K562 (cell line): ENCODE results near the gene MATN1. TPM values are rescaled to one million over a fixed set of nuclear protein-coding genes. Genes with fewer than 3 reads are reported as not detected.

ENCODE experiments used
- ATF4 ChIP-seq: fragments of 450-650 bp; formaldehyde crosslinking; IDR thresholded peaks from 2 replicates; pipeline ENCODE4 v1.4.0; 2022; ENCODE audit warnings: mild to moderate bottlenecking, moderate library complexity
- BACH1 ChIP-seq: fragments of 200-800 bp; sonication (Bioruptor generic); IDR thresholded peaks from 2 replicates; pipeline ENCODE4 v1.6.1; 2016; ENCODE audit warnings: missing genetic modification characterization, missing compliant biosample characterization
- CEBPB ChIP-seq: fragments of 450-650 bp; IDR thresholded peaks from 2 replicates; pipeline ENCODE4 v1.6.1; 2016; ENCODE audit warnings: missing genetic modification characterization, missing compliant biosample characterization
- CHAMP1 ChIP-seq: fragments of 450-650 bp; IDR thresholded peaks from 2 replicates; pipeline ENCODE4 v1.6.1; 2016; ENCODE audit warnings: mild to moderate bottlenecking
- CHD1 ChIP-seq: fragments of 200-600 bp; sonication (generic); IDR thresholded peaks from one replicate; pipeline ENCODE4 v1.6.1; 2012; ENCODE audit warnings: mild to moderate bottlenecking, moderate library complexity, low read length, inconsistent platforms
- CREB3 ChIP-seq: fragments of 450-650 bp; conservative IDR thresholded peaks from 2 replicates; pipeline ENCODE4 v1.6.1; 2016; ENCODE audit warnings: missing genetic modification characterization, low read depth, mild to moderate bottlenecking, missing compliant biosample characterization, moderate library complexity
- CREB3L1 ChIP-seq: fragments of 450-650 bp; IDR thresholded peaks from 2 replicates; pipeline ENCODE4 v1.6.1; 2014; ENCODE audit warnings: low read depth, mild to moderate bottlenecking, moderate library complexity, borderline replicate concordance
- ESRRA ChIP-seq: fragments of 450-650 bp; IDR thresholded peaks from 2 replicates; pipeline ENCODE4 v1.6.1; 2014; ENCODE audit warnings: low read depth, mild to moderate bottlenecking, moderate library complexity, borderline replicate concordance
- FOXJ2 ChIP-seq: fragments of 200-800 bp; sonication (Bioruptor generic); IDR thresholded peaks from 2 replicates; pipeline ENCODE4 v1.6.1; 2016; ENCODE audit warnings: missing genetic modification characterization, missing compliant biosample characterization
- ILK ChIP-seq: fragments of 450-650 bp; IDR thresholded peaks from 2 replicates; pipeline ENCODE4 v1.6.1; 2016; ENCODE audit warnings: missing genetic modification characterization, low read depth, mild to moderate bottlenecking, missing compliant biosample characterization, moderate library complexity, borderline replicate concordance
- NFYB ChIP-seq: IDR thresholded peaks from 2 replicates; pipeline ENCODE4 v1.6.1; 2011; ENCODE audit warnings: mild to moderate bottlenecking, moderate library complexity; ENCODE audit not compliant: insufficient read length; ENCODE audit errors: extremely low read depth
- RAD21 ChIP-seq, 2 experiments: fragments of 250-450 bp in 1 of 2; fragments of 450-650 bp in 1 of 2; sonication (Bioruptor Pico) in 1 of 2; formaldehyde crosslinking in 1 of 2; IDR thresholded peaks in 1 of 2; conservative IDR thresholded peaks in 1 of 2; 2 replicates each; pipeline versions ENCODE4 v1.4.0 to v1.8.0; 2020 to 2022; ENCODE audit warnings: mild to moderate bottlenecking in 2 of 2, moderate library complexity in 1 of 2
- SETDB1 ChIP-seq: IDR thresholded peaks from one replicate; pipeline ENCODE4 v1.6.1; 2012; ENCODE audit warnings: low read length, control low read depth, inconsistent platforms
- TBL1XR1 ChIP-seq, 2 experiments: IDR thresholded peaks; 2 replicates each; pipeline ENCODE4 v1.6.1; 2012; ENCODE audit warnings: improper control_type of control experiment in 2 of 2, low read length in 2 of 2, mild to moderate bottlenecking in 1 of 2
- ZBTB12 ChIP-seq: fragments of 250-450 bp; sonication (Bioruptor Pico); IDR thresholded peaks from 2 replicates; pipeline ENCODE4 v1.4.0; 2020
- ZBTB9 ChIP-seq: fragments of 450-650 bp; formaldehyde crosslinking; IDR thresholded peaks from 2 replicates; pipeline ENCODE4 v1.4.0; 2020; ENCODE audit warnings: mild to moderate bottlenecking, moderate library complexity
- ZNF134 ChIP-seq: fragments of 250-450 bp; sonication (Bioruptor Pico); conservative IDR thresholded peaks from 2 replicates; pipeline ENCODE4 v1.4.0; 2020
- ZNF165 ChIP-seq: fragments of 250-450 bp; sonication (Bioruptor Pico); IDR thresholded peaks from 2 replicates; pipeline ENCODE4 v1.4.0; 2020; ENCODE audit warnings: borderline replicate concordance
- polyA plus RNA-seq, 8 experiments: library from polyadenylated mRNA; depleted of rRNA in 4 of 8; stranded (reverse) in 5 of 8; unstranded in 3 of 8; fragments of >200 nt; fragmentation: Nextera tagmentation in 2 of 8; fragmentation: Illumina TruSeq in 1 of 8; extraction: Ambion mirVana in 2 of 8; extraction: Trizol in 1 of 8; gene quantifications; 2 replicates each; pipeline versions ENCODE4 v1.2.1 to v1.2.3, GENCODE V29; 2011 to 2014; ENCODE audit warnings: inconsistent platforms in 1 of 8, missing spikeins in 1 of 8
- total RNA-seq, 7 experiments: library from RNA; depleted of rRNA in 6 of 7; stranded (reverse); fragments of >200 nt in 6 of 7; fragmentation: Illumina TruSeq in 2 of 7; extraction: Trizol in 2 of 7; gene quantifications; 2 replicates each; pipeline versions ENCODE4 v1.2.1 to v1.2.3, GENCODE V29; 2011 to 2021; ENCODE audit warnings: low replicate concordance in 1 of 7

MATN1 gene
- total and polyA plus RNA-seq, 9 of the 15 experiments (the other 6 are each of a cell fraction or from before 2014, with no cell fraction given), result 0.10 to 2.3 (median 1.2) TPM

- TF ChIP-seq CREB3L1 (no peak), ZBTB12 (CRISPR knock-in tag) (peak; percentile 41; the same call in 1 of the 2 replicates), ESRRA (no peak), ZNF134 (CRISPR knock-in tag) (0 out of 2 replicates have a peak, but pooled peaks have one; percentile 24), CEBPB (tag) (no peak), FOXJ2 (tag) (no peak), TBL1XR1 (IDR thresholded peaks at IDR 0.05; ENCODE audit: low read length in 2 of 2) (no peak), BACH1 (tag) (peak; percentile 74; the same call in 1 of the 2 replicates), ILK (no peak), RAD21 (CRISPR knock-in tag; conservative IDR thresholded peaks at IDR 0.05 in 1 of 2, IDR thresholded peaks at IDR 0.05 in 1 of 2) (peak; percentile 33 to 67; a peak in 3 of 4 replicates), CHAMP1 (no peak), CHD1 (peak; percentile 72), NFYB (no peak), SETDB1 (no peak), ATF4 (peak; percentile 69), CREB3 (tag) (peak; percentile 81), ZBTB9 (peak; percentile 87), ZNF165 (CRISPR knock-in tag) (peak; percentile 67; the same call in 1 of the 2 replicates)
Observed at GRCh38 chr1:30761381-30762151, 38.2 kb upstream of the MATN1 start (continued).
